ENCODE data around the gene SEC14L1.
"Not testable (repeated sequence)": the region's sequence is repeated elsewhere in the genome, so short reads cannot be mapped to it uniquely, and the experiment has no call there.

The SEC14L1 gene

DNA sequence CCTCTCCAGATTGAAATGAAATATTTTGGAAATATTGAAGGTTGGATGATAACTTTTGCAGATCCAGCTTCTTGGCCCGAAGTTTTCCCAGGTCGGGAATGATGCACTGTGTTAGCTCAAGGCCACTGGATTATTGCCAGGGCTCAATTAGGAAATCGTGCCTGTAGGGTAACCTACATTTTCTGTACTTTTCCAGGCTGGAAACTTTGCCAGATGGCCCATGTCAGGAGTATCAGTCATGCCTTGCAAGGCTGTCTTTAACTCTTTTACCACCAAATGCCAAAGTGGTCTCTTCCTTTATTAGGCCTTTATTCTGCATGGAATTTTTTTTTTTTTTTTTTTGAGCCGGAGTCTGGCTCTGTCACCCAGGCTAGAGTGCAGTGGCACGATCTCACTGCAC, 8.9 kb upstream of the SEC14L1 start:
- DNase-seq (ENCODE audit: low read depth): no peak
- TF ChIP-seq, protein P1, sequence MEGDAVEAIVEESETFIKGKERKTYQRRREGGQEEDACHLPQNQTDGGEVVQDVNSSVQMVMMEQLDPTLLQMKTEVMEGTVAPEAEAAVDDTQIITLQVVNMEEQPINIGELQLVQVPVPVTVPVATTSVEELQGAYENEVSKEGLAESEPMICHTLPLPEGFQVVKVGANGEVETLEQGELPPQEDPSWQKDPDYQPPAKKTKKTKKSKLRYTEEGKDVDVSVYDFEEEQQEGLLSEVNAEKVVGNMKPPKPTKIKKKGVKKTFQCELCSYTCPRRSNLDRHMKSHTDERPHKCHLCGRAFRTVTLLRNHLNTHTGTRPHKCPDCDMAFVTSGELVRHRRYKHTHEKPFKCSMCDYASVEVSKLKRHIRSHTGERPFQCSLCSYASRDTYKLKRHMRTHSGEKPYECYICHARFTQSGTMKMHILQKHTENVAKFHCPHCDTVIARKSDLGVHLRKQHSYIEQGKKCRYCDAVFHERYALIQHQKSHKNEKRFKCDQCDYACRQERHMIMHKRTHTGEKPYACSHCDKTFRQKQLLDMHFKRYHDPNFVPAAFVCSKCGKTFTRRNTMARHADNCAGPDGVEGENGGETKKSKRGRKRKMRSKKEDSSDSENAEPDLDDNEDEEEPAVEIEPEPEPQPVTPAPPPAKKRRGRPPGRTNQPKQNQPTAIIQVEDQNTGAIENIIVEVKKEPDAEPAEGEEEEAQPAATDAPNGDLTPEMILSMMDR (IDR thresholded peaks at IDR 0.05; ENCODE audit: low read depth, low read length): no peak
- H3K4me3 ChIP-seq (ENCODE audit: low read depth, low read length): no peak overlapping the region

DNA sequence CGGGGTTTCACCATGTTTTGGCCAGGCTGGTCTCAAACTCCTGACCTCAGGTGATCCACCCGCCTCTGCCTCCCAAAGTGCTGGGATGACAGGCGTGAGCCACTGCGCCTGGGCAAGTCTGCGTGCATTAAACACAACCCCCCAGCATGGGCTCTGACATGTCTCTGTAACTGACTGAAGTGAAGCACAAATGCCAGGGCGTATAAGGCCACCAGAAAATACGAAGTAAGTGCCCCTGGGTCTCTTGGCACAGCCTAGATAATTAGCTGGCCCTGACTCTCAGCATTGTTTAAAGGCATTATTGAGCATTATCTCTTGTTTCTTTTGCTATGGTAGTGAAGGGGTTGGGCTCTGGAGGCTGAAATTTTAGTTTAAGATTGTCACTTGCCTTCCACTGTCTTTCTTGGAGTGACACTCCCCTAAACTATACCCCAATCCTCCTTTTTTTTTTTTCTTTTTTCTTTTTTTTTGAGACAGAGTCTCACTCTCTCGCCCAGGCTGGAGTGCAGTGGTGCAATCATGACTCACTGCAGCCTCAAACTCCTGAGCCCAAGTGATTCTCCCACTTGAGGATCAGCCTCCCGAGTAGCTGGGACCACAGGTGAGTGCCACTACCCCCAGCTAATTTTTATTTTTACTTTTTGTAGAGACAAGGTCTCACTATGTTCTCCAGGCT, 8.2 kb upstream of the SEC14L1 start:
- no peak for DNase-seq (ENCODE audit: low read depth)
- H3K4me3 ChIP-seq (ENCODE audit: low read depth, low read length): no peak overlapping the region
- no peak for TF ChIP-seq POLR2A (IDR thresholded peaks at IDR 0.05; ENCODE audit: extremely low read depth, insufficient read length)
- no peak for TF ChIP-seq MYC (IDR thresholded peaks at IDR 0.05; ENCODE audit: low read depth, low read length)

DNA sequence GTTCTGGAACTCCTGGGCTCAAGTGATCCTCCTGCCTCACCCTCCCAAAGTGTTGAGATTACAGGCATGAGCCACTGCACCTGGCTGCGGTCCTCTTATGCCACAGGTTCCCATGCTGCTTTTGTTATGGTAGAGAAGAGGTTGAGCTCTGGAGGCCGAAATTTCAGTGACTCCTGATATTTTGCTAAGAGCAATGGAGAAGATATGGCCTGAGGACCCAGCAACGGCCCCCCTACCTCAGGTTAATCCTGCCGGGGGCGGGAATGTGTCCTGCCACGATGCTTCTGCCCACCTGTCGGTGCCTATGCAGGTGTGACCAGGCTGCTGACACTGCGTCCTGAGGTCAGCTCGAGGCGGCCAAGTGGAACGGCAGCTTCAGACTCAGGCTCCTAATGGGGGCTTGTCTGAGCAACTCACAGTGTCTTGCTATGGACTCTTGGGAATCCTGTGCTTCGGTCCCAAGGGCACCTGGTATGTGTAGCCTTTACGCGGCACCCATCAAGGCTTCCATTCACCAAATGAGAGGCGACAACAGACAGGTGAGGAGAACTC, 7.6 kb upstream of the SEC14L1 start:
- no peak for DNase-seq (ENCODE audit: low read depth)
- H3K4me3 ChIP-seq (ENCODE audit: low read depth, low read length): no peak overlapping the region
- TF ChIP-seq, protein P1 (IDR thresholded peaks at IDR 0.05; ENCODE audit: low read depth, low read length): no peak
- no peak for TF ChIP-seq POLR2A (IDR thresholded peaks at IDR 0.05; ENCODE audit: extremely low read depth, insufficient read length)
- no peak for TF ChIP-seq MYC (IDR thresholded peaks at IDR 0.05; ENCODE audit: low read depth, low read length)

DNA sequence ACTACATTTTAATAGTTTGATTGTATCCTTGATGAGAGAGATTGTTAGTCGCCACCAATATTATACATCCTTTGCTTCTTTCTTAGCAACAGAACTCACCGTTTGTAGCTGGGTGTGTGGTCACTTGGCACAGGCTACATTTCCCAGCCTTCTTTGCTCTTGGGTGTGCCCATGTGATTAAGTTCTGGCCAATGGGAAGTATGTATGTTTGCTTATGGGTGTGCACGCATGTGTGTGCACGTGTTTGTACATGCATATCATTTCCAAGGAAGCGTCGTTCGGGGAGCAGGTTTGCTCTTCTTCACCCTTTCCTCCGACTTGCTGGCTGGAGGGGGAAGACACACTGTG, 4.4 kb upstream of the SEC14L1 start:
- H3K4me3 ChIP-seq (ENCODE audit: low read depth, low read length): no peak overlapping the region
- TF ChIP-seq MYC (IDR thresholded peaks at IDR 0.05; ENCODE audit: low read depth, low read length): no peak
- TF ChIP-seq, protein P1 (IDR thresholded peaks at IDR 0.05; ENCODE audit: low read depth, low read length): no peak
- no peak for TF ChIP-seq POLR2A (IDR thresholded peaks at IDR 0.05; ENCODE audit: extremely low read depth, insufficient read length)
- TF ChIP-seq, protein P2, sequence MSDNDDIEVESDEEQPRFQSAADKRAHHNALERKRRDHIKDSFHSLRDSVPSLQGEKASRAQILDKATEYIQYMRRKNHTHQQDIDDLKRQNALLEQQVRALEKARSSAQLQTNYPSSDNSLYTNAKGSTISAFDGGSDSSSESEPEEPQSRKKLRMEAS (IDR thresholded peaks at IDR 0.05; ENCODE audit: low read depth, low read length): no peak
- DNase-seq (ENCODE audit: low read depth): no peak

DNA sequence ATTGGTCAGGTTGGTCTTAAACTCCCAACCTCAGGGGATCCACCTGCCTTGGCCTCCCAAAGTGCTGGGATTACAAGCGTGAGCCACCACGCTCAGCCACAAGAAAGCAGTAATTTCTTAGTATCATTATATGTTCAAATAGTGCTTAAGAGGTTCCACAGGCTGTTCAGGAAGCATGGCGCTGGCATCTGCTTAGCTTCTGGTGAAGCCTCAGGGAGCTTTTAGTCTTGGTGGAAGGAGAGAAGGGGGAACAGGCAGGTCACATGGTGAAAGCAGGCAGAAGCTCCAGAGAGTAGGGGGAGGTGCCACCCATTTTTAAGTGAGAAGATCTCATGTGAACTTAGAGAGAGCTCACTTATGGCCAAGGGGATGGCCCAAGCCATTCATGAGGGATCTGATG, 3.7 kb upstream of the SEC14L1 start:
- TF ChIP-seq POLR2A (IDR thresholded peaks at IDR 0.05; ENCODE audit: extremely low read depth, insufficient read length): no peak
- TF ChIP-seq, protein P2 (IDR thresholded peaks at IDR 0.05; ENCODE audit: low read depth, low read length): no peak
- TF ChIP-seq, protein P1 (IDR thresholded peaks at IDR 0.05; ENCODE audit: low read depth, low read length): no peak
- no peak for TF ChIP-seq MYC (IDR thresholded peaks at IDR 0.05; ENCODE audit: low read depth, low read length)
- no peak overlapping the region for H3K4me3 ChIP-seq (ENCODE audit: low read depth, low read length)
- DNase-seq (ENCODE audit: low read depth): no peak

DNA sequence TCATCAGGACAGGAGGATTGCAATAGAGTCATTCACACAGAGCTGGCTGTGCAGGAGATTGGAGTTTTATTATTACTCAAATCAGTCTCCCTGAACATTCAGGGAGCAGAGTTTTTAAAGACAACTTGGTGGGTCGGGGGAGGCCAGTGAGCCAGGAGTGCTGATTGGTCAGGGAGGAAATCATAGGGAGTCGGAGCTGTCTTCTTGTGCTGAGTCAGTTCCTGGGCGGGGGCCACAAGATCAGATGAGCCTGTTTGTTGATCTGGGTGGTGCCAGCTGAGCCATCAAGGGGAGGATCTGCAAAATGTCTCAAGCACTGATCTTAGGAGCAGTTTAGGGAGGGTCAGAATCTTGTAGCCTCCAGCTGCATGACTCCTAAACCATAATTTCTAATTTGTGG, 2.9 kb upstream of the SEC14L1 start:
- peak; percentile 71 for DNase-seq (ENCODE audit: low read depth)
- H3K4me3 ChIP-seq (ENCODE audit: low read depth, low read length): not testable (repeated sequence)

DNA sequence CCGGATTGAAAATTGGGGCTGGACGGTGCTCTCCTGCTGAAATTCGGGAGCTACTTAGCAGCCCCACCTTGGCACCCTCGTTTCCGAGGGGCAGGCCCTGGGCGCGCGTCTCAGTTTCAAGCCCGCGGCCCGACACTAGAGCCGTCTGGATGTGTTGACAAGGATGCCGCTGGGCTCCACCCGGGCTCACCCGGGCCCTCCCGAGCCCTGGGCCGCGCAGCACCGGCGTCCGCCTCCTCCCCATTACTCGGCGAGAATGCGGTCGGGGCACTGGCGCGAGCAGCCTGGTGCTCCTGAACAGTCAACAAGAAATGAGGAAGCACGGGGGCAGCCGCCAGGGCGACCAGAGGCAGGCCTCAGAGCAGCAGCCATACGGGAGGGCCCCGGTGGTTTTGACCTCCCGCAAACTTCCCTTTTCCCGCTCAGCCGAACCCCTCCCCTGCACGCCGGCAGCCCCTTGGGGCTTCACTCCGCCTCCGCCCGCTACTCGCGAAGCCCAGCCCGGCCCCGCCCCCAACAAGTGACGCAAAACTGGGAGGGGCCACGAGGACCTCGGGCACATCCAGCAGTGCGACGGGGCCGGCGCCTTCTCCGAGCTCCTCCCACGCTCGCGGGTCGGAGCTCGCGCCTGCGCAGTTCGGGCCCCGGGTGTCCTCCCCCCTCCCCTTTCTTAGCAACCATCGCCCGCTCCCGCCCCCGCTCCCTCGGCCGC, 447 bp upstream of the SEC14L1 start:
- DNase-seq (ENCODE audit: low read depth): peak; percentile 99
- TF ChIP-seq POLR2A (IDR thresholded peaks at IDR 0.05; ENCODE audit: extremely low read depth, insufficient read length) (peak; percentile 67), MYC (IDR thresholded peaks at IDR 0.05; ENCODE audit: low read depth, low read length) (peak; percentile 81; the same call in 1 of the 2 replicates)
- TF ChIP-seq, protein P1 (IDR thresholded peaks at IDR 0.05; ENCODE audit: low read depth, low read length): no peak
- TF ChIP-seq, protein P2 (IDR thresholded peaks at IDR 0.05; ENCODE audit: low read depth, low read length): peak; percentile 85
- H3K4me3 ChIP-seq (ENCODE audit: low read depth, low read length): peak overlapping the region; percentile 55

All from NB4 (cell line).